A204.1 (cell line): Measurements from ENCODE around the gene FER.
"Not testable (repeated sequence)": the region's sequence is repeated elsewhere in the genome, so short reads cannot be mapped to it uniquely, and the experiment has no call there.

Experiments
- FAIRE-seq: peaks from 2 replicates; lab custom pipeline; 2012; peaks lifted over from hg19 to GRCh38; lab: Jason Lieb, UNC

Gene FER

GRCh38 chr5:108884736-108885135 lies 137.0 kb downstream of the FER start:
- no peak for FAIRE-seq

GRCh38 chr5:108898257-108898656 lies 150.6 kb downstream of the FER start:
- FAIRE-seq: no peak

GRCh38 chr5:108898707-108899106 lies 151.0 kb downstream of the FER start:
- FAIRE-seq: no peak

GRCh38 chr5:108899244-108899643 lies 151.5 kb downstream of the FER start:
- not testable (repeated sequence) for FAIRE-seq

- no peak for FAIRE-seq
These were observed 153.0 kb downstream of the FER start for GRCh38 chr5:108900668-108901067.

GRCh38 chr5:108905805-108906204 lies 158.1 kb downstream of the FER start:
- no peak for FAIRE-seq

GRCh38 chr5:108910627-108911026 lies 162.9 kb downstream of the FER start:
- FAIRE-seq: no peak

- FAIRE-seq: no peak
These were observed 163.4 kb downstream of the FER start for GRCh38 chr5:108911055-108911454.

GRCh38 chr5:108917596-108917995 lies 169.9 kb downstream of the FER start:
- no peak for FAIRE-seq

- FAIRE-seq: peak; percentile 77
These were observed 172.1 kb downstream of the FER start for GRCh38 chr5:108919591-108920326.

- no peak for FAIRE-seq
These were observed 176.8 kb downstream of the FER start for GRCh38 chr5:108924457-108924961.

GRCh38 chr5:108925073-108925472 lies 177.4 kb downstream of the FER start:
- no peak for FAIRE-seq

GRCh38 chr5:108930107-108930506 lies 182.4 kb downstream of the FER start:
- no peak for FAIRE-seq

- no peak for FAIRE-seq
These were observed 187.9 kb downstream of the FER start for GRCh38 chr5:108935611-108936010.

- no peak for FAIRE-seq
These were observed 189.5 kb downstream of the FER start for GRCh38 chr5:108937221-108937620.

GRCh38 chr5:108940506-108940905 lies 192.8 kb downstream of the FER start:
- no peak for FAIRE-seq

GRCh38 chr5:108941746-108942145 lies 194.0 kb downstream of the FER start:
- FAIRE-seq: no peak

- FAIRE-seq: no peak
These were observed 195.0 kb downstream of the FER start for GRCh38 chr5:108942701-108943100.

GRCh38 chr5:108945094-108945493 lies 197.4 kb downstream of the FER start:
- no peak for FAIRE-seq

GRCh38 chr5:108946008-108946407 lies 198.3 kb downstream of the FER start:
- FAIRE-seq: no peak

- FAIRE-seq: no peak
These were observed 199.5 kb downstream of the FER start for GRCh38 chr5:108947164-108947563.

- no peak for FAIRE-seq
These were observed 202.6 kb downstream of the FER start for GRCh38 chr5:108950276-108950675.

- no peak for FAIRE-seq
These were observed 206.2 kb downstream of the FER start for GRCh38 chr5:108953940-108954339.

GRCh38 chr5:108957333-108957732 lies 209.6 kb downstream of the FER start:
- no peak for FAIRE-seq
